Mesenchymal stem cell (in vitro differentiated cells and primary cell): ENCODE measurements around the gene C11orf58.

Source experiments
- DNase-seq: peaks from one replicate; pipeline ENCODE4 v3.0.0-alpha.2; 2013
- H2AFZ ChIP-seq: one replicate; pipeline ENCODE4 v1.6.1; 2013; ENCODE audit warnings: low read depth, mild to moderate bottlenecking, control low read depth, inconsistent platforms, low read length, moderate library complexity
- H2AK5ac ChIP-seq: 2 replicates; pipeline ENCODE4 v1.6.1; 2013; ENCODE audit warnings: low read length, moderate library complexity, mild to moderate bottlenecking, inconsistent platforms; ENCODE audit not compliant: severe bottlenecking
- H2BK120ac ChIP-seq: one replicate; pipeline ENCODE4 v1.6.1; 2013; ENCODE audit warnings: low read depth, mild to moderate bottlenecking, inconsistent platforms, low read length, moderate library complexity
- H2BK12ac ChIP-seq, 2 experiments: one replicate each; pipeline ENCODE4 v1.6.1; 2013; ENCODE audit warnings: inconsistent platforms in 2 of 2, low read length in 2 of 2, mild to moderate bottlenecking in 2 of 2, moderate library complexity in 2 of 2, control low read depth in 1 of 2
- H2BK15ac ChIP-seq: one replicate; pipeline ENCODE4 v1.6.1; 2013; ENCODE audit warnings: mild to moderate bottlenecking, low read depth, inconsistent platforms; ENCODE audit not compliant: poor library complexity, severe bottlenecking
- H2BK5ac ChIP-seq: 2 replicates; pipeline ENCODE4 v1.6.1; 2013; ENCODE audit warnings: low read depth, mild to moderate bottlenecking, low read length, control low read depth, inconsistent platforms; ENCODE audit not compliant: poor library complexity, severe bottlenecking
- H3K14ac ChIP-seq, 2 experiments: one replicate each; pipeline ENCODE4 v1.6.1; 2013; ENCODE audit warnings: inconsistent platforms in 2 of 2, low read length in 2 of 2, control low read depth in 1 of 2, mild to moderate bottlenecking in 1 of 2, moderate library complexity in 1 of 2
- H3K18ac ChIP-seq, 2 experiments: one replicate each; pipeline ENCODE4 v1.6.1; 2013; ENCODE audit warnings: inconsistent platforms in 2 of 2, low read length in 2 of 2, control low read depth in 1 of 2, low read depth in 1 of 2, mild to moderate bottlenecking in 1 of 2
- H3K23ac ChIP-seq, 2 experiments: one replicate each; pipeline ENCODE4 v1.6.1; 2013; ENCODE audit warnings: inconsistent platforms in 2 of 2, low read length in 2 of 2, mild to moderate bottlenecking in 2 of 2, moderate library complexity in 2 of 2, control low read depth in 1 of 2
- H3K27ac ChIP-seq: 2 replicates; pipeline ENCODE4 v1.5.1; 2013; ENCODE audit warnings: mild to moderate bottlenecking, moderate library complexity, low read length, control low read depth, inconsistent platforms; ENCODE audit not compliant: poor library complexity, severe bottlenecking
- H3K27me3 ChIP-seq, 2 experiments: 2 replicates each; pipeline versions ENCODE4 v1.6.1 to v1.7.0; 2013; ENCODE audit warnings: low read length in 2 of 2, mild to moderate bottlenecking in 2 of 2, moderate library complexity in 2 of 2, control low read depth in 1 of 2, inconsistent platforms in 1 of 2; ENCODE audit not compliant: control insufficient read depth in 1 of 2, insufficient read depth in 1 of 2
- H3K36me3 ChIP-seq, 2 experiments: 2 replicates each; pipeline versions ENCODE4 v1.6.1 to v1.7.0; 2013; ENCODE audit warnings: low read length in 2 of 2, control low read depth in 1 of 2, inconsistent platforms in 1 of 2, low read depth in 1 of 2, mild to moderate bottlenecking in 1 of 2; ENCODE audit not compliant: insufficient read depth in 2 of 2, control insufficient read depth in 1 of 2
- H3K4ac ChIP-seq, 2 experiments: one replicate each; pipeline ENCODE4 v1.6.1; 2013; ENCODE audit warnings: inconsistent platforms in 2 of 2, low read length in 2 of 2, mild to moderate bottlenecking in 2 of 2, moderate library complexity in 2 of 2, control low read depth in 1 of 2, low read depth in 1 of 2
- H3K4me1 ChIP-seq: 2 replicates; pipeline ENCODE4 v1.6.1; 2013; ENCODE audit warnings: low read depth, low read length, control low read depth; ENCODE audit not compliant: control insufficient read depth, insufficient read depth
- H3K4me2 ChIP-seq: 2 replicates; pipeline ENCODE4 v1.6.1; 2013; ENCODE audit warnings: low read length, mild to moderate bottlenecking, inconsistent platforms; ENCODE audit not compliant: poor library complexity, severe bottlenecking
- H3K4me3 ChIP-seq, 2 experiments: 2 replicates each; pipeline versions ENCODE4 v1.5.1 to v1.7.0; 2013; ENCODE audit warnings: low read length in 2 of 2, mild to moderate bottlenecking in 2 of 2, control low read depth in 1 of 2, low read depth in 1 of 2; ENCODE audit not compliant: insufficient read depth in 1 of 2
- H3K79me1 ChIP-seq: replicated peaks from 2 replicates; pipeline ENCODE4 v1.6.1; 2013; ENCODE audit warnings: mild to moderate bottlenecking, control low read depth, low read length, inconsistent platforms; ENCODE audit not compliant: poor library complexity, severe bottlenecking
- H3K9ac ChIP-seq: 2 replicates; pipeline ENCODE4 v1.7.0; 2013; ENCODE audit warnings: mild to moderate bottlenecking, low read length, moderate library complexity
- H3K9me3 ChIP-seq: 2 replicates; pipeline ENCODE4 v1.7.0; 2013; ENCODE audit warnings: mild to moderate bottlenecking, low read length; ENCODE audit not compliant: control insufficient read depth
- H4K8ac ChIP-seq: one replicate; pipeline ENCODE4 v1.6.1; 2013; ENCODE audit warnings: inconsistent platforms, mild to moderate bottlenecking, low read length, moderate library complexity
- H4K91ac ChIP-seq: one replicate; pipeline ENCODE4 v1.6.1; 2013; ENCODE audit warnings: mild to moderate bottlenecking, low read length, inconsistent platforms
- WGBS: methylation state at CpG from one replicate; pipeline ENCODE4 v1.1.7; 2013; ENCODE audit warnings: mixed read lengths; 5-methylcytosine and 5-hydroxymethylcytosine counted together

C11orf58 gene

DNA sequence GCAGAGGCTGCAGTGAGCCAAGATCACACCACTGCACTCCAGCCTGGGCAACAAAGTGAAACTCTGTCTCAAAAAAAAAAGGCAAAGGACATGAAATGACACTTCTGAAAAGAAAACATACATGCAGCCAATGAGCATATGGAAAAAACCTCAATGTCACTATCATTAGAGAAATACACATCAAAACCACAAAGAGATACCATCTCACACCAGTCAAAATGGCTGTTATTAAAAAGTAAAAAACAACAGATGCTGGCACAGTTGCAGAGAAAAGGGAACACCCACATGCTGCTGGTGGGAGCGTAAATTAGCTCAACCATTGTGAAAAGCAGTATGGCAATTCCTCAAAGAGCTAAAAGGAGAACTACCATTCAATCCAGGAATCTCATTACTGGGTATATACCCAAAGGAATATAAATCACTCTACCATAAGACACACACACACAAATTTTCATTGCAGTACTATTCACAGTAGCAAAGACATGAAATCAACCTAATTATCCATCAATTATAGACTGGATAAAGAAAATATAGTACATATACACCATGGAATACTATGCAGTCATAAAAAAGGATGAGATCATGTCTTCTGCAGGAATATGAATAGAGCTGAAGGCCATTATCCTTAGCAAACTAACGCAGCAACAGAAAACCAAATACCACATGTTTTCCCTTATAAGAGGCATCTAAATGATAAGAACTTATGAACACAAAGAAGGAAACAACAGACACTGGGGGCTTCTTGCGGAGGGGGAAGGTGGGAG is 15.7 kb upstream of the C11orf58 start:
- 71% methylated on average over 2 of the region's 3 CpGs for WGBS
- no peak overlapping the region for H3K4me2 ChIP-seq
- no peak for DNase-seq

GRCh38 chr11:16727806-16728205 is 10.6 kb upstream of the C11orf58 start:
- H3K4me2 ChIP-seq, result no peak overlapping the region
- no peaks in the 10 kb centered on the region for H3K4me1 ChIP-seq
- no peak overlapping the region for H3K9ac ChIP-seq
- H2BK12ac ChIP-seq, result no peak overlapping the region
- H3K36me3 ChIP-seq, result no peaks in the 10 kb centered on the region
- H2AFZ ChIP-seq, result no peak overlapping the region
- H3K9me3 ChIP-seq, result no peaks in the 10 kb centered on the region
- no peak overlapping the region for H2AK5ac ChIP-seq
- no peak overlapping the region for H3K4me3 ChIP-seq
- no peak overlapping the region for H3K23ac ChIP-seq
- H2BK15ac ChIP-seq, result no peak overlapping the region
- DNase-seq, result no peak
- no peak overlapping the region for H2BK5ac ChIP-seq
- H3K18ac ChIP-seq, result no peak overlapping the region
- no peak overlapping the region for H3K14ac ChIP-seq
- H3K79me1 ChIP-seq, result no peaks in the 10 kb centered on the region
- no peak overlapping the region for H4K91ac ChIP-seq
- no peaks in the 10 kb centered on the region for H3K27me3 ChIP-seq
- H2BK120ac ChIP-seq, result no peak overlapping the region
- no peak overlapping the region for H3K4ac ChIP-seq
- WGBS, result 92% methylated on average over 3 of the region's 3 CpGs
- H3K27ac ChIP-seq, result no peak overlapping the region
- H4K8ac ChIP-seq, result no peak overlapping the region

More for the DNA sequence above, 15.7 kb upstream of the C11orf58 start:
- Histone ChIP-seq H2AK5ac (no peak overlapping the region), H2AFZ (no peak overlapping the region), H2BK5ac (no peak overlapping the region), H4K8ac (no peak overlapping the region), H4K91ac (no peak overlapping the region), H2BK12ac (no peak overlapping the region), H3K79me1 (no peaks in the 10 kb centered on the region), H3K36me3 (no peaks in the 10 kb centered on the region), H3K18ac (no peak overlapping the region), H3K4ac (no peak overlapping the region), H3K27ac (no peak overlapping the region), H3K9me3 (no peaks in the 10 kb centered on the region), H3K4me3 (no peak overlapping the region), H3K4me1 (no peaks in the 10 kb centered on the region), H3K27me3 (no peaks in the 10 kb centered on the region), H2BK120ac (no peak overlapping the region), H3K23ac (no peak overlapping the region), H3K9ac (no peak overlapping the region), H2BK15ac (no peak overlapping the region), H3K14ac (no peak overlapping the region)

GRCh38 chr11:16737818-16738192 is 642 bp upstream of the C11orf58 start:
- Histone ChIP-seq H3K27me3 (no peaks in the 10 kb centered on the region), H3K23ac (no peak overlapping the region), H4K91ac (no peak overlapping the region), H2BK5ac (no peak overlapping the region), H4K8ac (peak overlapping the region; percentile 95), H3K36me3 (peaks cover 9 to 13% of the 10 kb centered on the region in 2 experiments), H2AK5ac (peak overlapping the region; percentile 26), H3K9me3 (no peaks in the 10 kb centered on the region), H3K4me3 (peak overlapping the region; percentile 64 to 84), H3K4me1 (peaks cover 7% of the 10 kb centered on the region), H2BK15ac (no peak overlapping the region), H3K14ac (no peak overlapping the region), H3K4me2 (peak overlapping the region; percentile 58), H3K79me1 (peaks cover 4% of the 10 kb centered on the region), H3K4ac (no peak overlapping the region), H2AFZ (no peak overlapping the region), H3K9ac (peak overlapping the region; percentile 99), H2BK120ac (peak overlapping the region; percentile 81), H3K27ac (peak overlapping the region; percentile 80), H2BK12ac (no peak overlapping the region), H3K18ac (peak overlapping the region; percentile 77 to 91)
- no peak for DNase-seq
- WGBS, result 0% methylated on average over 4 of the region's 6 CpGs

DNA sequence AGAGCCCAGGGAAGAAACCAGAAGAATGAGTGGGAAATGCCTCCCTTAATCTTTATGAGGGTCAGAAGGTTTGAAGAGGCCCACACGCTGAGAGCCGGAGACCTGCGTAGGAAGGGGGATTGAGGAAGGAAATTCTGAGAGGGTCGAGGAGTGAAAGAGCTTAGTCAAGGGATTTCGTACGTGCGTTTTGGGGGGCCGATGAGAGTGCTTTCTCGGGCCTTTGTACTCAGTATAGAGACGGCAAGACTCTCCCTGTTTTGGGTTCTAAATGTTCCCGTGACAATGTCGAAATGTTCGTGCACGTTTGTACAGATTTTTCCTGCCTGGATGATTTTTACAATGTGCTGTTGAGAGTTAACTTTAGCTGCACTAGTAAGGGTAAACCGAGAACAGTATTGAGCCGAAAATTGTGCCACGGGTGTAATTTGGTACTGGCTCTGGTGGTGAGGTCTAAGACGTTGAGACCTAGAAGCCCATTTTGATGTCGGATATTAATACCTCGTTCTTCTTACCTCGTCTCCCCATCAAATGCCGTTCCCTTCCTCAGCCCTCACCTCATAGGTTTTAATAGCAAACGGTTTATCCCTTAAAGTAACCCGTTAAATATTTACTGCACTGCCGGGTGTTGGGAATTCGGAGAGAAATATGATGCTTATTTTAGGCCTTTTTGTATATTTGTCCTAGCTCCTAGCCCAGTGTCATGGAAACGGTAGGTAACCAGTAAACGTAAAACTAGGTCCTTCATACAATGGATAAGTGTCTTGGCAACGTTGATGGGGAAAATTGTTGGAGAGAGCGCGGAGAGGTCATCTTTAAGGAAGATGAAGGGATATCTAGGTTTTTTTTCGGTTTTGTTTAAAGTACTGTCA is 734 bp downstream of the C11orf58 start:
- Histone ChIP-seq H3K27ac (peak overlapping the region; percentile 73), H3K4me2 (peak overlapping the region; percentile 75), H3K9ac (peak overlapping the region; percentile 99), H2BK15ac (peak overlapping the region; percentile 3), H4K8ac (peak overlapping the region; percentile 93), H2BK12ac (no peak overlapping the region), H3K79me1 (peaks cover 4% of the 10 kb centered on the region), H2BK5ac (peak overlapping the region; percentile 40), H3K9me3 (no peaks in the 10 kb centered on the region), H3K23ac (no peak overlapping the region), H3K4ac (peak overlapping the region; percentile 55 to 90), H4K91ac (peak overlapping the region; percentile 67), H3K4me3 (peak overlapping the region; percentile 74 to 84), H3K27me3 (no peaks in the 10 kb centered on the region), H3K18ac (peak overlapping the region; percentile 92 to 98), H2BK120ac (no peak overlapping the region), H3K36me3 (peaks cover 9 to 14% of the 10 kb centered on the region in 2 experiments), H3K4me1 (peaks cover 9% of the 10 kb centered on the region), H2AFZ (no peak overlapping the region), H3K14ac (no peak overlapping the region), H2AK5ac (no peak overlapping the region)
- 8% methylated on average over 28 of the region's 32 CpGs for WGBS
- DNase-seq, result peak; percentile 57
